K562 (cell line): ENCODE data around the gene TYSND1. TPM values are rescaled to one million over a fixed set of nuclear protein-coding genes. Genes with fewer than 3 reads are reported as not detected.

ENCODE experiments used
- ATAC-seq: fragments of 200-7000 bp; cut with Tn5 transposase; 3 replicates; pipeline ENCODE4 v1.9.1; 2020; ENCODE audit warnings: moderate library complexity
- BruUV-seq: library from RNA; stranded (reverse); fragments of 400-500 nt; replicated peaks from 2 replicates; lab custom pipeline; 2021; lab: Mats Ljungman, UMichigan
- CTCF ChIA-PET: fragments of 300-600 bp; formaldehyde crosslinking; extraction: SDS; loops from one replicate; lab custom pipeline; 2021; ENCODE audit warnings: low intra/inter-chr PET ratio; lab: Yijun Ruan, JAX
- POLR2A ChIA-PET: fragments of 300-600, 350-650 bp; sonication (Branson Sonifier 250); formaldehyde crosslinking; extraction: SDS; loops from one replicate; lab custom pipeline; 2021; ENCODE audit warnings: antibody characterized with exemption, inconsistent platforms; lab: Yijun Ruan, JAX
- DNase-seq, 4 experiments: peaks; one replicate each; pipeline versions ENCODE4 v3.0.0 to v3.0.0-alpha.2; 2011 to 2018; ENCODE audit warnings: low spot score in 3 of 4, mixed read lengths in 3 of 4; ENCODE audit errors: extremely low read depth in 1 of 4
- FAIRE-seq: peaks from 2 replicates; lab custom pipeline; 2011; peaks lifted over from hg19 to GRCh38; lab: Jason Lieb, UNC
- H2AFZ ChIP-seq: 2 replicates; pipeline ENCODE4 v1.6.0; 2011; ENCODE audit warnings: low read depth, low read length, control low read depth, inconsistent platforms
- H3K27ac ChIP-seq: fragments of 200-600 bp; 3 replicates; pipeline ENCODE4 v1.8.0; 2011; ENCODE audit warnings: low read depth, mild to moderate bottlenecking, control low read depth, inconsistent platforms, low read length, moderate library complexity, mixed read lengths; ENCODE audit errors: extremely low read depth
- H3K27me3 ChIP-seq, 2 experiments: fragments of 300-600 bp in 1 of 2; 2 replicates in 1 of 2; 3 replicates in 1 of 2; pipeline versions ENCODE4 v1.6.0 to v1.8.0; 2011; ENCODE audit warnings: inconsistent platforms in 2 of 2, low read length in 2 of 2, mild to moderate bottlenecking in 1 of 2, mixed read lengths in 1 of 2, moderate library complexity in 1 of 2; ENCODE audit not compliant: control insufficient read depth in 2 of 2, insufficient read depth in 2 of 2
- H3K36me3 ChIP-seq: fragments of 300-600 bp; 3 replicates; pipeline ENCODE4 v1.8.0; 2011; ENCODE audit warnings: mild to moderate bottlenecking, low read length, inconsistent platforms; ENCODE audit not compliant: control insufficient read depth, insufficient read depth
- H3K4me1 ChIP-seq, 2 experiments: fragments of 200-600 bp in 1 of 2; replicated peaks in 1 of 2; 2 replicates in 1 of 2; 3 replicates in 1 of 2; pipeline versions ENCODE4 v1.5.1 to v1.8.0; 2011; ENCODE audit warnings: inconsistent platforms in 2 of 2, low read length in 2 of 2, mild to moderate bottlenecking in 1 of 2, mixed read lengths in 1 of 2, moderate library complexity in 1 of 2; ENCODE audit not compliant: control insufficient read depth in 2 of 2, insufficient read depth in 2 of 2
- H3K4me2 ChIP-seq: 2 replicates; pipeline ENCODE4 v1.6.1; 2011; ENCODE audit warnings: low read length, control low read depth, inconsistent platforms, mixed read lengths; ENCODE audit not compliant: insufficient read depth
- H3K4me3 ChIP-seq: fragments of 200-600 bp; sonication (generic), shearing (Covaris generic); 2 replicates; pipeline ENCODE4 v1.5.1; 2016; ENCODE audit warnings: control low read depth, inconsistent platforms
- H3K79me2 ChIP-seq: fragments of 200-600 bp; 3 replicates; pipeline ENCODE4 v1.8.0; 2011; ENCODE audit warnings: low read length, inconsistent platforms; ENCODE audit not compliant: control insufficient read depth, insufficient read depth
- H3K9ac ChIP-seq, 2 experiments: 2 replicates each; pipeline versions ENCODE4 v1.6.0 to v1.6.1; 2011; ENCODE audit warnings: low read depth in 2 of 2, low read length in 2 of 2, control low read depth in 1 of 2, inconsistent platforms in 1 of 2, mild to moderate bottlenecking in 1 of 2, mixed read lengths in 1 of 2; ENCODE audit not compliant: insufficient read depth in 1 of 2
- H3K9me1 ChIP-seq: one replicate; pipeline ENCODE4 v1.6.0; 2011; ENCODE audit warnings: inconsistent platforms, mild to moderate bottlenecking, low read length, moderate library complexity; ENCODE audit not compliant: control insufficient read depth, insufficient read depth
- H3K9me3 ChIP-seq: replicated peaks from 2 replicates; pipeline ENCODE4 v1.5.1; 2011; ENCODE audit warnings: low read depth, low read length, inconsistent platforms; ENCODE audit not compliant: control insufficient read depth, insufficient read depth
- H4K20me1 ChIP-seq: replicated peaks from 2 replicates; pipeline ENCODE4 v1.6.1; 2011; ENCODE audit warnings: low read length, inconsistent platforms, mixed read lengths; ENCODE audit not compliant: control insufficient read depth, insufficient read depth
- ARID2 ChIP-seq: fragments of 450-650 bp; IDR thresholded peaks from 2 replicates; pipeline ENCODE4 v1.6.1; 2017; ENCODE audit warnings: antibody characterized with exemption, mild to moderate bottlenecking
- CREB1 ChIP-seq, 2 experiments: sonication (generic) in 1 of 2; formaldehyde crosslinking in 1 of 2; IDR thresholded peaks; 2 replicates each; pipeline versions ENCODE4 v1.6.1 to v1.8.0; 2012 to 2022; ENCODE audit warnings: inconsistent platforms in 1 of 2, mild to moderate bottlenecking in 1 of 2, missing genetic modification reagents in 1 of 2, moderate library complexity in 1 of 2
- CREM ChIP-seq: IDR thresholded peaks from 2 replicates; pipeline ENCODE4 v1.6.1; 2014; ENCODE audit warnings: antibody characterized with exemption, low read depth
- CTCF ChIP-seq, 3 experiments: IDR thresholded peaks in 2 of 3; conservative IDR thresholded peaks in 1 of 3; 2 replicates each; pipeline ENCODE4 v1.5.1; 2011 to 2012; ENCODE audit warnings: low read length in 3 of 3, mild to moderate bottlenecking in 3 of 3, control low read depth in 2 of 3, improper control_type of control experiment in 1 of 3, inconsistent platforms in 1 of 3, low read depth in 1 of 3, mixed read lengths in 1 of 3, moderate library complexity in 1 of 3; ENCODE audit not compliant: insufficient read depth in 2 of 3
- JUND ChIP-seq, 2 experiments: IDR thresholded peaks; 2 replicates in 1 of 2; 3 replicates in 1 of 2; pipeline ENCODE4 v1.6.1; 2011; ENCODE audit warnings: borderline replicate concordance in 2 of 2, low read depth in 2 of 2, low read length in 2 of 2, improper control_type of control experiment in 1 of 2, missing biosample characterization in 1 of 2, missing genetic modification characterization in 1 of 2, missing genetic modification reagents in 1 of 2
- MAFF ChIP-seq: IDR thresholded peaks from 2 replicates; pipeline ENCODE4 v1.6.1; 2012; ENCODE audit warnings: low read length, improper control_type of control experiment
- MBD1 ChIP-seq: fragments of 250-450 bp; sonication (Bioruptor Pico); IDR thresholded peaks from 2 replicates; pipeline ENCODE4 v1.8.0; 2022; ENCODE audit warnings: inconsistent platforms
- MYC ChIP-seq, 2 experiments: fragments of 250-450 bp in 1 of 2; sonication (Bioruptor Pico) in 1 of 2; IDR thresholded peaks; 2 replicates each; pipeline versions ENCODE4 v1.5.1 to v1.6.1; 2012 to 2021; ENCODE audit warnings: low read depth in 2 of 2, borderline replicate concordance in 1 of 2, improper control_type of control experiment in 1 of 2, low read length in 1 of 2, mild to moderate bottlenecking in 1 of 2, moderate library complexity in 1 of 2
- RAD21 ChIP-seq, 2 experiments: fragments of 250-450 bp in 1 of 2; fragments of 450-650 bp in 1 of 2; sonication (Bioruptor Pico) in 1 of 2; formaldehyde crosslinking in 1 of 2; IDR thresholded peaks in 1 of 2; conservative IDR thresholded peaks in 1 of 2; 2 replicates each; pipeline versions ENCODE4 v1.4.0 to v1.8.0; 2020 to 2022; ENCODE audit warnings: mild to moderate bottlenecking in 2 of 2, moderate library complexity in 1 of 2
- SMC3 ChIP-seq: conservative IDR thresholded peaks from 2 replicates; pipeline ENCODE4 v1.6.1; 2011; ENCODE audit warnings: low read depth, low read length, improper control_type of control experiment; ENCODE audit not compliant: insufficient read depth
- XRCC5 ChIP-seq: fragments of 200-400 bp; formaldehyde crosslinking; IDR thresholded peaks from 2 replicates; pipeline ENCODE4 v1.6.1; 2017; ENCODE audit warnings: low read depth, mild to moderate bottlenecking, low read length
- YY1 ChIP-seq, 3 experiments: IDR thresholded peaks; 2 replicates each; pipeline ENCODE4 v1.6.1; 2011; ENCODE audit warnings: low read length in 2 of 3, mild to moderate bottlenecking in 2 of 3, moderate library complexity in 2 of 3, borderline replicate concordance in 1 of 3, control low read depth in 1 of 3, low read depth in 1 of 3; ENCODE audit not compliant: insufficient read depth in 3 of 3, insufficient replicate concordance in 2 of 3, control insufficient read depth in 1 of 3, insufficient read length in 1 of 3; ENCODE audit errors: extremely low read depth in 1 of 3
- ZBTB8A ChIP-seq: fragments of 450-650 bp; IDR thresholded peaks from 2 replicates; pipeline ENCODE4 v1.6.1; 2018; ENCODE audit warnings: mild to moderate bottlenecking, moderate library complexity; ENCODE audit not compliant: partially characterized antibody
- WGBS: fragments of 100-300 bp; shearing (Covaris generic); methylation state at CpG from one replicate; pipeline ENCODE4 v1.1.6; 2016; ENCODE audit warnings: low coverage, mixed read lengths; ENCODE audit not compliant: insufficient coverage; ENCODE audit errors: missing lambda C conversion rate; 5-methylcytosine and 5-hydroxymethylcytosine counted together
- in situ Hi-C: fragments of 300-500 bp; cut with MboI; formaldehyde crosslinking; loops from 4 replicates; pipeline ENCODE4 v1.15.0; 2018; ENCODE audit warnings: inconsistent platforms, mixed read lengths
- intact Hi-C: fragments of 100-400 bp; cut with micrococcal nuclease; formaldehyde crosslinking; loops from 2 replicates; pipeline ENCODE4 v1.14.2; 2022
- polyA plus RNA-seq, 8 experiments: library from polyadenylated mRNA; depleted of rRNA in 4 of 8; stranded (reverse) in 5 of 8; unstranded in 3 of 8; fragments of >200 nt; fragmentation: Nextera tagmentation in 2 of 8; fragmentation: Illumina TruSeq in 1 of 8; extraction: Ambion mirVana in 2 of 8; extraction: Trizol in 1 of 8; gene quantifications; 2 replicates each; pipeline versions ENCODE4 v1.2.1 to v1.2.3, GENCODE V29; 2011 to 2014; ENCODE audit warnings: inconsistent platforms in 1 of 8, missing spikeins in 1 of 8
- total RNA-seq, 7 experiments: library from RNA; depleted of rRNA in 6 of 7; stranded (reverse); fragments of >200 nt in 6 of 7; fragmentation: Illumina TruSeq in 2 of 7; extraction: Trizol in 2 of 7; gene quantifications; 2 replicates each; pipeline versions ENCODE4 v1.2.1 to v1.2.3, GENCODE V29; 2011 to 2021; ENCODE audit warnings: low replicate concordance in 1 of 7

Gene TYSND1
- total and polyA plus RNA-seq, 9 of the 15 experiments (the other 6 are each of a cell fraction or from before 2014, with no cell fraction given) = 0.60 to 2.0 (median 1.3) TPM

GRCh38 chr10:70106958-70107791 lies 39.3 kb downstream of the TYSND1 start:
- no TSS peak for BruUV-seq
- Histone ChIP-seq H3K4me1 (peaks cover 0 to 4% of the 10 kb centered on the region in 2 experiments; a peak in 2 of 5 replicates), H3K36me3 (no peaks in the 10 kb centered on the region), H2AFZ (peak overlapping the region; percentile 57; the same call in 1 of the 2 replicates), H3K4me2 (peak overlapping the region; percentile 28; the same call in 1 of the 2 replicates), H4K20me1 (no peaks in the 10 kb centered on the region), H3K9me1 (no peaks in the 10 kb centered on the region), H3K27me3 (peaks cover 15 to 40% of the 10 kb centered on the region in 2 experiments; a peak in 3 of 5 replicates), H3K4me3 (no peak overlapping the region), H3K9ac (peak overlapping the region in 1 of 2 experiments; percentile 72; a peak in 2 of 4 replicates), H3K9me3 (no peaks in the 10 kb centered on the region), H3K79me2 (no peaks in the 10 kb centered on the region), H3K27ac (no peak overlapping the region)
- POLR2A ChIA-PET = interaction anchor here (0.6 to 1.0 kb wide), 4 partner anchors 9 to 614 kb away, joined by 3 to 4 read pairs (median 3); no protein-coding TSS in a partner anchor
- peak; percentile 94 for ATAC-seq
- WGBS = 13% methylated on average over 22 of the region's 22 CpGs
- peak; percentile 69 to 73 (median 72) for DNase-seq
- FAIRE-seq = peak; percentile 89
- intact Hi-C loops = no loop called here
- CTCF ChIA-PET = interaction anchor here (0.5 to 0.7 kb wide), 2 partner anchors 10 to 680 kb away, joined by 3 to 5 read pairs; no protein-coding TSS in a partner anchor
- in situ Hi-C loops = no loop called here
- TF ChIP-seq XRCC5 = peak; percentile 80; the same call in 1 of the 2 replicates
- TF ChIP-seq SMC3 = 0 out of 2 replicates have a peak, but pooled peaks have one; percentile 21
- TF ChIP-seq YY1 (IDR thresholded peaks at IDR 0.05; ENCODE audit: borderline replicate concordance in 1 of 3, control insufficient read depth in 1 of 3, extremely low read depth in 1 of 3, insufficient read depth in 3 of 3, insufficient read length in 1 of 3, insufficient replicate concordance in 2 of 3, low read depth in 1 of 3, low read length in 2 of 3) = peak in 1 of 3 experiments; percentile 13
- TF ChIP-seq MYC (IDR thresholded peaks at IDR 0.05; ENCODE audit: low read depth, low read length) = 0 out of 2 replicates have a peak, but pooled peaks have one; percentile 46
- TF ChIP-seq MYC (CRISPR knock-in tag; IDR thresholded peaks at IDR 0.05; ENCODE audit: borderline replicate concordance, low read depth) = no peak
- TF ChIP-seq CTCF (IDR thresholded peaks at IDR 0.05 in 2 of 3, conservative IDR thresholded peaks at IDR 0.05 in 1 of 3; ENCODE audit: insufficient read depth in 2 of 3, low read depth in 1 of 3, low read length in 3 of 3) = peak; percentile 76 to 95 (median 81)
- TF ChIP-seq ARID2 = no peak
- TF ChIP-seq ZBTB8A = no peak
- no peak for TF ChIP-seq MBD1
- no peak for TF ChIP-seq JUND (IDR thresholded peaks at IDR 0.05; ENCODE audit: borderline replicate concordance, low read depth, low read length)
- no peak for TF ChIP-seq JUND (tag; IDR thresholded peaks at IDR 0.05; ENCODE audit: borderline replicate concordance, low read depth, low read length)
- 0 out of 2 replicates have a peak, but pooled peaks have one; percentile 11 for TF ChIP-seq CREB1 (IDR thresholded peaks at IDR 0.05)
- TF ChIP-seq CREB1 (CRISPR knock-in tag; IDR thresholded peaks at IDR 0.05) = 0 out of 2 replicates have a peak, but pooled peaks have one; percentile 27
- peak; percentile 84 for TF ChIP-seq CREM
- TF ChIP-seq MAFF = no peak
- peak in 1 of 2 experiments; percentile 36; a peak in 1 of 4 replicates for TF ChIP-seq RAD21 (CRISPR knock-in tag; conservative IDR thresholded peaks at IDR 0.05 in 1 of 2, IDR thresholded peaks at IDR 0.05 in 1 of 2)
